Bronchial epithelial cell (primary cell): Measurements from ENCODE around the gene RABGEF1. TPM values are rescaled to one million over a fixed set of nuclear protein-coding genes. Genes with fewer than 3 reads are reported as not detected.
A peak's percentile ranks its signal among the peaks of the same experiment; 100 is the strongest.
"Not testable (repeated sequence)": the region's sequence is repeated elsewhere in the genome, so short reads cannot be mapped to it uniquely, and the experiment has no call there.

Experiments used
- DNase-seq: peaks from one replicate; pipeline ENCODE4 v3.0.0-alpha.2; 2010; ENCODE audit warnings: low read depth
- FAIRE-seq: peaks from 2 replicates; lab custom pipeline; 2011; peaks lifted over from hg19 to GRCh38; lab: Jason Lieb, UNC
- H3K27me3 ChIP-seq: 2 replicates; pipeline ENCODE4 v1.5.1; 2011; ENCODE audit warnings: low read length; ENCODE audit not compliant: control insufficient read depth, insufficient read depth
- H3K36me3 ChIP-seq: 2 replicates; pipeline ENCODE4 v1.5.1; 2011; ENCODE audit warnings: low read length; ENCODE audit not compliant: control insufficient read depth, insufficient read depth
- H3K4me3 ChIP-seq: 2 replicates; pipeline ENCODE4 v1.5.1; 2011; ENCODE audit warnings: mild to moderate bottlenecking, low read depth, low read length, control low read depth
- total RNA-seq: library from RNA; depleted of rRNA; stranded (reverse); fragments of >200 nt; gene quantifications from 2 replicates; pipeline ENCODE4 v1.2.1, GENCODE V29; 2014
- TF ChIP-seq, protein P1 (sequence below): IDR thresholded peaks from 2 replicates; pipeline ENCODE4 v1.5.1; 2011; ENCODE audit warnings: mild to moderate bottlenecking, moderate library complexity, low read length, control low read depth, inconsistent platforms; ENCODE audit not compliant: insufficient read depth, severe bottlenecking

Gene RABGEF1
- total RNA-seq, 1 donor from 2014 or later, result 35.3 TPM

- no peaks in the 10 kb centered on the region for H3K27me3 ChIP-seq
- DNase-seq, result no peak
- no peak for FAIRE-seq
- no peaks in the 10 kb centered on the region for H3K36me3 ChIP-seq
- TF ChIP-seq, protein P1, sequence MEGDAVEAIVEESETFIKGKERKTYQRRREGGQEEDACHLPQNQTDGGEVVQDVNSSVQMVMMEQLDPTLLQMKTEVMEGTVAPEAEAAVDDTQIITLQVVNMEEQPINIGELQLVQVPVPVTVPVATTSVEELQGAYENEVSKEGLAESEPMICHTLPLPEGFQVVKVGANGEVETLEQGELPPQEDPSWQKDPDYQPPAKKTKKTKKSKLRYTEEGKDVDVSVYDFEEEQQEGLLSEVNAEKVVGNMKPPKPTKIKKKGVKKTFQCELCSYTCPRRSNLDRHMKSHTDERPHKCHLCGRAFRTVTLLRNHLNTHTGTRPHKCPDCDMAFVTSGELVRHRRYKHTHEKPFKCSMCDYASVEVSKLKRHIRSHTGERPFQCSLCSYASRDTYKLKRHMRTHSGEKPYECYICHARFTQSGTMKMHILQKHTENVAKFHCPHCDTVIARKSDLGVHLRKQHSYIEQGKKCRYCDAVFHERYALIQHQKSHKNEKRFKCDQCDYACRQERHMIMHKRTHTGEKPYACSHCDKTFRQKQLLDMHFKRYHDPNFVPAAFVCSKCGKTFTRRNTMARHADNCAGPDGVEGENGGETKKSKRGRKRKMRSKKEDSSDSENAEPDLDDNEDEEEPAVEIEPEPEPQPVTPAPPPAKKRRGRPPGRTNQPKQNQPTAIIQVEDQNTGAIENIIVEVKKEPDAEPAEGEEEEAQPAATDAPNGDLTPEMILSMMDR, result no peak
- no peak overlapping the region for H3K4me3 ChIP-seq
Observed at GRCh38 chr7:66841898-66842297, 101.4 kb downstream of the RABGEF1 start.

DNA sequence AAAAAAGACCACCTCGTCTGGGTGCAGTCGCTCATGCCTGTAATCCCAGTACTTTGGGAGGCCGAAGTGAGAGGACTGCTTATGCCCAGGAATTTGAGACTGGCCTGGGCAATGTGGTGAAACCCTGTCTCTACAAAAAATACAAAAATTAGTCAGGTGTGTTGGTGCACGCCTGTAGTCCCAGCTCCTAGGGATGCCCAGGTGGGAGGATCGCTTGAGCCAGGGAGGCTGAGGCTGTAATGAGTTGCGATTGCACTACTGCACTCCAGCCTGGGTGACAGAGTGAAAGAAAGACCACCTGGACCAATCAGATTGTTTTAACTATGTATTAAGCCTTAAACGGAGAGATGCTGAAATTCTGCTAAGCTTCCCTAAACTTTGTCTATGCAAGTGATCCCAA is 103.0 kb downstream of the RABGEF1 start:
- not testable (repeated sequence) for FAIRE-seq, DNase-seq

DNA sequence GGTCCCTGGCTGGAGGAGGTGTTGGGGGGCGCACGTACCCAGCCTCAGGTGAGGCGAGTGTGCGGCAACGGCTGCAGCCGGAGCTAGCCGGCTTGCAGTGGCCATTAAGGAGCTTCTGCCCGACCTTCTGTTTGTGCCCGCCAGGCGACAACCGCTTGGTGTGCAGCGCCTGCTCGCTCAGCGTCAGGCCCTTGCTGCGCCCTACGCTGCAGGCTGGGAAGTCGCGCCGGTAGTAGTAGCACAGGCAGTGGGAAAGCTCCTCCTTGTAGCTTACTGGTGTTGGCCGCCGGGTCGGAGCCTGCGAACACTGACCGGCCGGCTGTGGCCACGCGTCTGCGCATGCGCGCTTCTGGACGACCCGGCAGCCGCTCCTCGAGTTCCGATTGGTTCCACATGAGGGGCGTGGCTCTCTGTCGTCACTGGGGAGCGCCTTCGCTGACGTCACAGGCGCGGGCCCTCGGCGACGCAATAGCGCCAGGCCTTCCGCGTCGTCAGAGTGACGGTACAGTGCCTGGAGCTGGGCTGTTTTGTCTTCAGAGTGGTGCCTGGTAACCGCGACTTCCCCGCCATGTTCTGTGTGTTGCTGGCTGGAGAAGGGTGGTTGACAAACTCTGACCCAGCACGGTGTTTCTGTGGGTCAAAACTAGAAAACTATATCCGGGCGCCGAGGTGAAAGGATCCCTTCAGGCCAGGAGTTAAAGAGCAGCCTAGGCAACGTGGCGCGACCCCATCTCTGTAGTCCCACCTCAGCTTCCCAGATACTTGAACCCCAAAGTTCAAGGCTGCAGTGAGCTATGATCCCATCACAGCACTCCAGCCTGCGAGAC is 104.2 kb downstream of the RABGEF1 start:
- no peak for FAIRE-seq

More for the DNA sequence above, 103.0 kb downstream of the RABGEF1 start:
- H3K27me3 ChIP-seq, H3K36me3 ChIP-seq, H3K4me3 ChIP-seq: not testable (repeated sequence)

GRCh38 chr7:66845379-66846095 is 105.0 kb downstream of the RABGEF1 start:
- TF ChIP-seq, protein P1, result no peak
- Histone ChIP-seq H3K36me3 (no peaks in the 10 kb centered on the region), H3K27me3 (no peaks in the 10 kb centered on the region), H3K4me3 (peak overlapping the region; percentile 61)
- DNase-seq (no peak), FAIRE-seq (no peak)

More for the DNA sequence above, 104.2 kb downstream of the RABGEF1 start:
- DNase-seq, result peak; percentile 91
- TF ChIP-seq, protein P1, result peak; percentile 48
- H3K36me3 ChIP-seq, result no peaks in the 10 kb centered on the region
- H3K4me3 ChIP-seq, result peak overlapping the region; percentile 61
- no peaks in the 10 kb centered on the region for H3K27me3 ChIP-seq

- H3K4me3 ChIP-seq, H3K36me3 ChIP-seq, DNase-seq, FAIRE-seq, H3K27me3 ChIP-seq: not testable (repeated sequence)
Observed at GRCh38 chr7:66846096-66846445, 105.5 kb downstream of the RABGEF1 start.

- H3K4me3 ChIP-seq, DNase-seq, H3K36me3 ChIP-seq, FAIRE-seq, H3K27me3 ChIP-seq: not testable (repeated sequence)
Observed at GRCh38 chr7:66847523-66847855, 107.0 kb downstream of the RABGEF1 start.

GRCh38 chr7:66847879-66848790 is 107.6 kb downstream of the RABGEF1 start:
- Histone ChIP-seq H3K36me3 (no peaks in the 10 kb centered on the region), H3K27me3 (no peaks in the 10 kb centered on the region), H3K4me3 (no peak overlapping the region)
- DNase-seq (peak; percentile 92), FAIRE-seq (no peak)
- TF ChIP-seq, protein P1, result no peak
